ENCODE data around the gene TSSK3. TPM values are rescaled to one million over a fixed set of nuclear protein-coding genes. Genes with fewer than 3 reads are reported as not detected.

TSSK3 gene
- total RNA-seq, 2 experiments from 2014 or later: 0.69 to 0.90 TPM

DNA sequence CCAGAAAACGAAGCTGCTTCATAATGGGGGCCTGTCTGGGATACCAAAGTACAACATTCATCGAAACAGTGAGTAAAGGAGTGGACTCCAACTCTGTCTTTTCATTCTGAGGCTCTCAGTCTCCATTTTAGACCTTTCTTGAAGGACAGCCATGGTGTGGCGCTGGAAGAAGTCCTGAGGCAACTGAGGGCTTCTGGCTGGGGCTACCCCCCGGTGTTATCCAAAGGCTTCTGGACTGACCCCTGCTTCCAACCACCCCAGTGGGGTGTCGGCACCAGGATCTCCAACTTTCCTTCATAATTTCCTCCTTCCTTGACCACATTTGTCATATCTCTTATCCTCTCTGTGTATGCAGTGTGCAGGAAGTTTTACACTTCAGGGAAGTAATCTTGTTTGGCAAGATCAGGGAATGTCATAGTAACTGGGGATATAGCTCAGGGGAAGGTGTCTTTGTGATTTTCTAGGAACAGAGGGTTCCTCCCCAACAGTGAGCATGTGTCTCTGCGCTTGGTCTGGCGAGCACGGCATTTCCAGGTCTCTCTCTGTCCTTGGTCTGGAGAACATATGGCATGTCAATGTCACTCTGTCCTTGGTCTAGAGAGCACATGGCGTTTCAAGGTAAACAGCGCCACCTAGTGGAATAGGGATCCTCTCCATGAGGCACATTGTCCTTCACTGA, 51.3 kb downstream of the TSSK3 start:
- intact Hi-C loops (cut with micrococcal nuclease): loop anchor here (1.0 to 5.0 kb wide), 3 partner anchors 12 to 198 kb away; partner anchors contain the start of gene MARCKSL1
- ChIA-PET POLR2A (interaction anchor here (0.6 kb wide), 1 partner anchor 400 kb away, joined by 3 read pairs; the partner anchor contains the start of gene KHDRBS1), CTCF (interaction anchor here (0.6 to 4.5 kb wide), 13 partner anchors 10 to 198 kb away, joined by 3 to 56 read pairs (median 3); partner anchors contain the start of genes BSDC1, HDAC1 and MARCKSL1)
- peak overlapping the region; percentile 38 for H3K27ac Mint-ChIP-seq
- H3K36me3 Mint-ChIP-seq: no peaks in the 10 kb centered on the region
- H3K27me3 Mint-ChIP-seq: peaks cover 5% of the 10 kb centered on the region
- no peaks in the 10 kb centered on the region for H3K9me3 Mint-ChIP-seq
- no peak overlapping the region for H3K4me3 Mint-ChIP-seq
- DNase-seq: peak; percentile 78
- H3K4me1 Mint-ChIP-seq (ENCODE audit: low read depth): peaks cover 4% of the 10 kb centered on the region

Other genes with a start within 250 kb of the TSSK3 start
- gene TXLNA, start 182.9 kb upstream of the TSSK3 start, total RNA-seq: 10 to 100 TPM; 77.4 to 78.2 TPM
- 10 to 100 TPM; 13.4 to 14.8 TPM for gene CCDC28B, start 161.9 kb upstream of the TSSK3 start, total RNA-seq
- 1 to 10 TPM; 4.5 to 5.2 TPM for gene IQCC, start 156.9 kb upstream of the TSSK3 start, total RNA-seq
- gene DCDC2B, start 153.4 kb upstream of the TSSK3 start, total RNA-seq: not detected
- gene TMEM234, start 140.2 kb upstream of the TSSK3 start, total RNA-seq: 1 to 10 TPM; 7.8 to 9.9 TPM
- 100 to 1,000 TPM; 297 to 299 TPM for gene EIF3I, start 140.1 kb upstream of the TSSK3 start, total RNA-seq
- gene FAM167B, start 115.3 kb upstream of the TSSK3 start, total RNA-seq: under 1 TPM; 0.68 to 0.69 TPM
- 100 to 1,000 TPM; 224 to 246 TPM for gene LCK, start 111.3 kb upstream of the TSSK3 start, total RNA-seq
- 100 to 1,000 TPM; 136 to 139 TPM for gene HDAC1, start 70.5 kb upstream of the TSSK3 start, total RNA-seq
- 10 to 100 TPM; 13.1 to 14.6 TPM for gene MARCKSL1, start 26.3 kb upstream of the TSSK3 start, total RNA-seq
- 1 to 10 TPM; 3.6 to 4.2 TPM for gene FAM229A, start 54 bp upstream of the TSSK3 start, total RNA-seq
- 10 to 100 TPM; 32.1 to 33.2 TPM for gene BSDC1, start 31.9 kb downstream of the TSSK3 start, total RNA-seq
- not detected for gene ZBTB8B, start 102.5 kb downstream of the TSSK3 start, total RNA-seq
- under 1 TPM; 0.27 to 0.33 TPM for gene ZBTB8A, start 176.9 kb downstream of the TSSK3 start, total RNA-seq